Gastroesophageal sphincter (tissue), 4 donors: ENCODE measurements around the gene KPNA1. TPM values are rescaled to one million over a fixed set of nuclear protein-coding genes. Genes with fewer than 3 reads are reported as not detected.

Source experiments
- ATAC-seq: fragments of 150-250 bp; one replicate; pipeline ENCODE4 v1.9.1; 2016; ENCODE audit warnings: mild to moderate bottlenecking, moderate library complexity
- H3K27ac ChIP-seq, 4 donors: fragments of 200-600 bp; sonication (generic) in 3 of 4; 1 replicate in 3 of 4; 2 replicates in 1 of 4; pipeline ENCODE4 v1.5.1; 2016 to 2019
- H3K27me3 ChIP-seq: fragments of 200-600 bp; sonication (generic); one replicate; pipeline ENCODE4 v1.5.1; 2019
- H3K36me3 ChIP-seq, 2 donors: fragments of 200-600 bp; sonication (generic); one replicate each; pipeline ENCODE4 v1.5.1; 2019; ENCODE audit warnings: control low read depth in 1 of 2
- H3K4me1 ChIP-seq, 3 donors: fragments of 200-600 bp; sonication (generic); 1 replicate in 2 of 3; 2 replicates in 1 of 3; pipeline ENCODE4 v1.5.1; 2016 to 2019; ENCODE audit warnings: control low read depth in 2 of 3
- H3K4me3 ChIP-seq, 2 donors: fragments of 200-600 bp; sonication (generic); one replicate each; pipeline ENCODE4 v1.5.1; 2019; ENCODE audit warnings: mild to moderate bottlenecking in 1 of 2, moderate library complexity in 1 of 2
- H3K9me3 ChIP-seq, 3 donors: fragments of 200-600 bp; sonication (generic); one replicate each; pipeline ENCODE4 v1.5.1; 2017 to 2019; ENCODE audit warnings: control low read depth in 2 of 3
- EP300 ChIP-seq: sonication (generic); formaldehyde crosslinking; IDR thresholded peaks from one replicate; pipeline ENCODE4 v1.6.1; 2017; ENCODE audit warnings: antibody characterized with exemption, mild to moderate bottlenecking
- POLR2A ChIP-seq, 2 donors: fragments of 450-650 bp; IDR thresholded peaks; one replicate each; pipeline ENCODE4 v1.6.1; 2017; ENCODE audit warnings: antibody characterized with exemption in 2 of 2, mild to moderate bottlenecking in 2 of 2, moderate library complexity in 1 of 2
- POLR2AphosphoS5 ChIP-seq: sonication (generic); formaldehyde crosslinking; IDR thresholded peaks from one replicate; pipeline ENCODE4 v1.6.1; 2017; ENCODE audit warnings: antibody characterized with exemption
- WGBS, 2 donors: methylation state at CpG; one replicate each; pipeline ENCODE4 v1.1.5; 2018; ENCODE audit warnings: low coverage in 1 of 2; 5-methylcytosine and 5-hydroxymethylcytosine counted together
- total RNA-seq, 4 donors: library from RNA; depleted of rRNA; stranded (reverse); fragments of >200 nt; gene quantifications; one replicate each; pipeline ENCODE4 v1.1.0, GENCODE V29; 2016
- TF ChIP-seq, protein P1 (sequence below), 4 experiments: fragments of 200-600 bp in 2 of 4; fragments of 450-650 bp in 2 of 4; sonication (generic) in 1 of 4; IDR thresholded peaks; one replicate each; pipeline ENCODE4 v1.5.1; 2017 to 2019; ENCODE audit warnings: antibody characterized with exemption in 4 of 4, mild to moderate bottlenecking in 2 of 4, moderate library complexity in 2 of 4

KPNA1 gene
- total RNA-seq, 4 donors from 2014 or later = 39.8 to 61.3 (median 41.3) TPM

DNA sequence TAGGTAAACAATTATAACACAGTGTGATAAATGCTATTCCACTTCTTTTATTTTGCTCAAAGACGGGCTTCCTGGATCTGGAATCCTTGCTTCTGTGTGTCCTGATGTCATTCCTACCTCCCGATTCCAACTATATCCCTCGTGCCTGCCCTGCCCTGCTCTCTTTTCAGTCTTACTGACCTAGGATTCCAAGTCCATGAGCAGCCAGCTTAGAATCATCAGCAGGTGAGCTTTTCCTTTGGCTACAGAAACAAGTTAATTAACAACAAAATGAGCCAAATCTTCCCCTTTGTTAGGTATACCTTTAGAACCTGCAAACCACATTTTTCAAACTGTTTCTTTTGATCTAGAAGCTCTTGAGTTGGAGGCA, 21.9 kb upstream of the KPNA1 start:
- Histone ChIP-seq H3K27me3 (no peaks in the 10 kb centered on the region), H3K27ac (no peak overlapping the region), H3K4me3 (no peak overlapping the region), H3K36me3 (peaks cover 9 to 100% of the 10 kb centered on the region in 2 donors), H3K9me3 (no peaks in the 10 kb centered on the region), H3K4me1 (no peaks in the 10 kb centered on the region)
- no peak for TF ChIP-seq POLR2A (IDR thresholded peaks at IDR 0.05)
- TF ChIP-seq, protein P1, sequence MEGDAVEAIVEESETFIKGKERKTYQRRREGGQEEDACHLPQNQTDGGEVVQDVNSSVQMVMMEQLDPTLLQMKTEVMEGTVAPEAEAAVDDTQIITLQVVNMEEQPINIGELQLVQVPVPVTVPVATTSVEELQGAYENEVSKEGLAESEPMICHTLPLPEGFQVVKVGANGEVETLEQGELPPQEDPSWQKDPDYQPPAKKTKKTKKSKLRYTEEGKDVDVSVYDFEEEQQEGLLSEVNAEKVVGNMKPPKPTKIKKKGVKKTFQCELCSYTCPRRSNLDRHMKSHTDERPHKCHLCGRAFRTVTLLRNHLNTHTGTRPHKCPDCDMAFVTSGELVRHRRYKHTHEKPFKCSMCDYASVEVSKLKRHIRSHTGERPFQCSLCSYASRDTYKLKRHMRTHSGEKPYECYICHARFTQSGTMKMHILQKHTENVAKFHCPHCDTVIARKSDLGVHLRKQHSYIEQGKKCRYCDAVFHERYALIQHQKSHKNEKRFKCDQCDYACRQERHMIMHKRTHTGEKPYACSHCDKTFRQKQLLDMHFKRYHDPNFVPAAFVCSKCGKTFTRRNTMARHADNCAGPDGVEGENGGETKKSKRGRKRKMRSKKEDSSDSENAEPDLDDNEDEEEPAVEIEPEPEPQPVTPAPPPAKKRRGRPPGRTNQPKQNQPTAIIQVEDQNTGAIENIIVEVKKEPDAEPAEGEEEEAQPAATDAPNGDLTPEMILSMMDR (IDR thresholded peaks at IDR 0.05) = no peak
- no peak for TF ChIP-seq POLR2AphosphoS5
- TF ChIP-seq EP300 = no peak
- ATAC-seq = no peak
- WGBS, 2 donors = 59 to 62% methylated on average over 3 of the region's 3 CpGs

- no peak overlapping the region for H3K27ac ChIP-seq
- no peak for ATAC-seq
- H3K36me3 ChIP-seq = peaks cover 9 to 100% of the 10 kb centered on the region in 2 donors
- TF ChIP-seq POLR2AphosphoS5 (no peak), POLR2A (IDR thresholded peaks at IDR 0.05) (no peak), EP300 (no peak)
- TF ChIP-seq, protein P1 (IDR thresholded peaks at IDR 0.05) = no peak
- no peaks in the 10 kb centered on the region for H3K27me3 ChIP-seq
- H3K4me1 ChIP-seq = no peaks in the 10 kb centered on the region
- no peaks in the 10 kb centered on the region for H3K9me3 ChIP-seq
- no peak overlapping the region for H3K4me3 ChIP-seq
- WGBS, 2 donors = 72 to 80% methylated on average over 6 of the region's 6 CpGs
These were observed 21.4 kb upstream of the KPNA1 start for GRCh38 chr3:122535964-122536631.

GRCh38 chr3:122533931-122534334, 19.2 kb upstream of the KPNA1 start:
- WGBS, 2 donors = 69 to 100% methylated on average over 1 of the region's 1 CpG
- H3K36me3 ChIP-seq = peaks cover 9 to 100% of the 10 kb centered on the region in 2 donors
- H3K4me1 ChIP-seq = no peaks in the 10 kb centered on the region
- TF ChIP-seq POLR2AphosphoS5 (no peak), EP300 (no peak), POLR2A (IDR thresholded peaks at IDR 0.05) (no peak)
- TF ChIP-seq, protein P1 (IDR thresholded peaks at IDR 0.05) = no peak
- no peak for ATAC-seq
- no peaks in the 10 kb centered on the region for H3K27me3 ChIP-seq
- no peaks in the 10 kb centered on the region for H3K9me3 ChIP-seq
- no peak overlapping the region for H3K4me3 ChIP-seq
- no peak overlapping the region for H3K27ac ChIP-seq

DNA sequence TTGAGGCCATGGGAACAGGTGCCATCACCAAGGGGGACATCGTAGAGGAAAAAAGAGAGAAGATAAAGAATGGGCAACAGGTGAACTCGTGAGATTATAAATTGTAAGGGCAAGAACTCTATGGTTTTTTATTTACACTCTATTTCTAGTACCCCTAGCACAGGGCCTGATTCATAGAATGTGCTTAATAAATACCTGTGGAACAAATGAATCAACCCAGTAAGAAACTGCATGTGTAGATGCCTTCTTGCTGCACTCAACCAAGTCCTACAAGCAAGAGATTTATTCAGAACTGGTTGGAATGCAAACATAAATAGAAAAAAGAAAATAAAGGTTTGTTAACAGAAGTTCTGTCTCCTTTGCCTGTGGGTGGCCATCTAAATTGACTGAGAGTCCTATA, 18.7 kb upstream of the KPNA1 start:
- WGBS, 2 donors = 79 to 100% methylated on average over 2 of the region's 2 CpGs
- H3K27ac ChIP-seq = no peak overlapping the region
- H3K4me1 ChIP-seq = no peaks in the 10 kb centered on the region
- no peaks in the 10 kb centered on the region for H3K27me3 ChIP-seq
- no peak for ATAC-seq
- H3K9me3 ChIP-seq = no peaks in the 10 kb centered on the region
- H3K4me3 ChIP-seq = no peak overlapping the region
- TF ChIP-seq POLR2A (IDR thresholded peaks at IDR 0.05) = no peak
- TF ChIP-seq, protein P1 (IDR thresholded peaks at IDR 0.05) = no peak
- no peak for TF ChIP-seq EP300
- TF ChIP-seq POLR2AphosphoS5 = no peak
- H3K36me3 ChIP-seq = peaks cover 9 to 100% of the 10 kb centered on the region in 2 donors

DNA sequence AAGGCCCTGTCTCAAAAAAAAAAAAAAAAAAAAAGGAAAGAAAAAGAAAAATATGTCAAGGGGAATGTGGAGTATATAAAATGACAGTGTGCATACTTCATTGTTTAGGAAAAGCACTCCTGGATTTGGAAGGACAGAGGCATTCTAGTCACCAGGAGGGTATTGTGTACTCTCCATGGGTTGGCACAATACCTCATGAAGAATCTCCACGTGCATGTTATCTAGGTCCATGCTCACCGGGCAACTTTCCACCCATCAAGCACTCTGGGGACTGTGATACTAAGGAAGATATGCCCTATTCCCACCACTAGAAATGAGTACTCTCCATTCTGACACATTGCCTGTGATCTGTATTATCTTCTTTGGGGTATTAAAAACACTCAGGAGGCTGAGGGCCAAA, 15.4 kb upstream of the KPNA1 start:
- Histone ChIP-seq H3K27ac (no peak overlapping the region), H3K36me3 (peaks cover 9 to 93% of the 10 kb centered on the region in 2 donors), H3K4me3 (no peak overlapping the region), H3K27me3 (no peaks in the 10 kb centered on the region), H3K9me3 (no peaks in the 10 kb centered on the region), H3K4me1 (no peaks in the 10 kb centered on the region)
- TF ChIP-seq, protein P1 (IDR thresholded peaks at IDR 0.05) = no peak
- TF ChIP-seq POLR2AphosphoS5 = no peak
- TF ChIP-seq POLR2A (IDR thresholded peaks at IDR 0.05) = no peak
- no peak for TF ChIP-seq EP300
- 60 to 81% methylated on average over 1 to 2 of the region's 2 CpGs for WGBS, 2 donors
- ATAC-seq = no peak
